ENCODE results near the gene TNP1.

TNP1 gene

GRCh38 chr2:216845426-216845825 is 14.4 kb downstream of the TNP1 start:
- Histone ChIP-seq H3K4me3 (ENCODE audit: low read length) (no peak overlapping the region), H3K36me3 (ENCODE audit: control insufficient read depth, insufficient read depth, low read length) (no peaks in the 10 kb centered on the region), H3K9me3 (ENCODE audit: control insufficient read depth, insufficient read depth, low read length) (no peaks in the 10 kb centered on the region), H3K27ac (ENCODE audit: low read length) (no peak overlapping the region), H3K4me1 (ENCODE audit: control insufficient read depth, insufficient read depth, low read length) (0 out of 2 replicates have a peak, but pooled peaks cover 1% of the 10 kb centered on the region), H3K27me3 (ENCODE audit: control insufficient read depth, insufficient read depth, low read length) (no peaks in the 10 kb centered on the region)
- DNase-seq (ENCODE audit: low read depth, low spot score): no peak
- no CpG with 5 or more reads among the region's 2 CpGs for WGBS (ENCODE audit: insufficient coverage, insufficient read length)

- WGBS (ENCODE audit: insufficient coverage, insufficient read length): no CpG with 5 or more reads among the region's 10 CpGs
- no peaks in the 10 kb centered on the region for H3K4me1 ChIP-seq (ENCODE audit: control insufficient read depth, insufficient read depth, low read length)
- H3K9me3 ChIP-seq (ENCODE audit: control insufficient read depth, insufficient read depth, low read length): no peaks in the 10 kb centered on the region
- H3K4me3 ChIP-seq (ENCODE audit: low read length): no peak overlapping the region
- no peaks in the 10 kb centered on the region for H3K27me3 ChIP-seq (ENCODE audit: control insufficient read depth, insufficient read depth, low read length)
- DNase-seq (ENCODE audit: low read depth, low spot score): no peak
- no peaks in the 10 kb centered on the region for H3K36me3 ChIP-seq (ENCODE audit: control insufficient read depth, insufficient read depth, low read length)
- no peak overlapping the region for H3K27ac ChIP-seq (ENCODE audit: low read length)
Observed at GRCh38 chr2:216842636-216843035, 17.2 kb downstream of the TNP1 start.

GRCh38 chr2:216839688-216840087 is 20.2 kb downstream of the TNP1 start:
- no peaks in the 10 kb centered on the region for H3K9me3 ChIP-seq (ENCODE audit: control insufficient read depth, insufficient read depth, low read length)
- WGBS (ENCODE audit: insufficient coverage, insufficient read length): no CpG with 5 or more reads among the region's 3 CpGs
- H3K4me1 ChIP-seq (ENCODE audit: control insufficient read depth, insufficient read depth, low read length): no peaks in the 10 kb centered on the region
- no peak for DNase-seq (ENCODE audit: low read depth, low spot score)
- no peak overlapping the region for H3K4me3 ChIP-seq (ENCODE audit: low read length)
- H3K27ac ChIP-seq (ENCODE audit: low read length): no peak overlapping the region
- H3K27me3 ChIP-seq (ENCODE audit: control insufficient read depth, insufficient read depth, low read length): no peaks in the 10 kb centered on the region
- H3K36me3 ChIP-seq (ENCODE audit: control insufficient read depth, insufficient read depth, low read length): no peaks in the 10 kb centered on the region

GRCh38 chr2:216838151-216838550 is 21.7 kb downstream of the TNP1 start:
- no CpG with 5 or more reads among the region's 5 CpGs for WGBS (ENCODE audit: insufficient coverage, insufficient read length)
- DNase-seq (ENCODE audit: low read depth, low spot score): no peak
- H3K27me3 ChIP-seq (ENCODE audit: control insufficient read depth, insufficient read depth, low read length): no peaks in the 10 kb centered on the region
- H3K9me3 ChIP-seq (ENCODE audit: control insufficient read depth, insufficient read depth, low read length): no peaks in the 10 kb centered on the region
- H3K4me3 ChIP-seq (ENCODE audit: low read length): no peak overlapping the region
- no peaks in the 10 kb centered on the region for H3K4me1 ChIP-seq (ENCODE audit: control insufficient read depth, insufficient read depth, low read length)
- no peaks in the 10 kb centered on the region for H3K36me3 ChIP-seq (ENCODE audit: control insufficient read depth, insufficient read depth, low read length)
- H3K27ac ChIP-seq (ENCODE audit: low read length): no peak overlapping the region

- Histone ChIP-seq H3K4me1 (ENCODE audit: control insufficient read depth, insufficient read depth, low read length) (no peaks in the 10 kb centered on the region), H3K36me3 (ENCODE audit: control insufficient read depth, insufficient read depth, low read length) (no peaks in the 10 kb centered on the region), H3K4me3 (ENCODE audit: low read length) (no peak overlapping the region), H3K27me3 (ENCODE audit: control insufficient read depth, insufficient read depth, low read length) (no peaks in the 10 kb centered on the region), H3K27ac (ENCODE audit: low read length) (no peak overlapping the region), H3K9me3 (ENCODE audit: control insufficient read depth, insufficient read depth, low read length) (no peaks in the 10 kb centered on the region)
- no peak for DNase-seq (ENCODE audit: low read depth, low spot score)
- WGBS (ENCODE audit: insufficient coverage, insufficient read length): no CpG with 5 or more reads among the region's 6 CpGs
Observed at GRCh38 chr2:216837740-216838139, 22.1 kb downstream of the TNP1 start.

- no peaks in the 10 kb centered on the region for H3K4me1 ChIP-seq (ENCODE audit: control insufficient read depth, insufficient read depth, low read length)
- no peaks in the 10 kb centered on the region for H3K9me3 ChIP-seq (ENCODE audit: control insufficient read depth, insufficient read depth, low read length)
- no peak overlapping the region for H3K4me3 ChIP-seq (ENCODE audit: low read length)
- no peaks in the 10 kb centered on the region for H3K27me3 ChIP-seq (ENCODE audit: control insufficient read depth, insufficient read depth, low read length)
- no peak overlapping the region for H3K27ac ChIP-seq (ENCODE audit: low read length)
- H3K36me3 ChIP-seq (ENCODE audit: control insufficient read depth, insufficient read depth, low read length): no peaks in the 10 kb centered on the region
- WGBS (ENCODE audit: insufficient coverage, insufficient read length): no CpG with 5 or more reads among the region's 4 CpGs
- DNase-seq (ENCODE audit: low read depth, low spot score): no peak
Observed at GRCh38 chr2:216833061-216833460, 26.8 kb downstream of the TNP1 start.

- whole genome bisulfite sequencing (ENCODE audit: insufficient coverage, insufficient read length): no CpG with 5 or more reads among the region's 1 CpG
- Histone ChIP-seq H3K36me3 (ENCODE audit: control insufficient read depth, insufficient read depth, low read length) (no peaks in the 10 kb centered on the region), H3K4me3 (ENCODE audit: low read length) (no peak overlapping the region), H3K27ac (ENCODE audit: low read length) (no peak overlapping the region), H3K27me3 (ENCODE audit: control insufficient read depth, insufficient read depth, low read length) (no peaks in the 10 kb centered on the region), H3K4me1 (ENCODE audit: control insufficient read depth, insufficient read depth, low read length) (no peaks in the 10 kb centered on the region), H3K9me3 (ENCODE audit: control insufficient read depth, insufficient read depth, low read length) (no peaks in the 10 kb centered on the region)
- DNase-seq (ENCODE audit: low read depth, low spot score): no peak
Observed at GRCh38 chr2:216830346-216830745, 29.5 kb downstream of the TNP1 start.

GRCh38 chr2:216829533-216829932 is 30.3 kb downstream of the TNP1 start:
- Histone ChIP-seq H3K4me3 (ENCODE audit: low read length) (no peak overlapping the region), H3K36me3 (ENCODE audit: control insufficient read depth, insufficient read depth, low read length) (no peaks in the 10 kb centered on the region), H3K27ac (ENCODE audit: low read length) (no peak overlapping the region), H3K4me1 (ENCODE audit: control insufficient read depth, insufficient read depth, low read length) (no peaks in the 10 kb centered on the region), H3K27me3 (ENCODE audit: control insufficient read depth, insufficient read depth, low read length) (no peaks in the 10 kb centered on the region), H3K9me3 (ENCODE audit: control insufficient read depth, insufficient read depth, low read length) (no peaks in the 10 kb centered on the region)
- WGBS (ENCODE audit: insufficient coverage, insufficient read length): no CpG with 5 or more reads among the region's 4 CpGs
- no peak for DNase-seq (ENCODE audit: low read depth, low spot score)

GRCh38 chr2:216827073-216827720 is 32.7 kb downstream of the TNP1 start:
- H3K9me3 ChIP-seq (ENCODE audit: control insufficient read depth, insufficient read depth, low read length): no peaks in the 10 kb centered on the region
- no peaks in the 10 kb centered on the region for H3K4me1 ChIP-seq (ENCODE audit: control insufficient read depth, insufficient read depth, low read length)
- H3K27ac ChIP-seq (ENCODE audit: low read length): no peak overlapping the region
- no peaks in the 10 kb centered on the region for H3K27me3 ChIP-seq (ENCODE audit: control insufficient read depth, insufficient read depth, low read length)
- H3K36me3 ChIP-seq (ENCODE audit: control insufficient read depth, insufficient read depth, low read length): no peaks in the 10 kb centered on the region
- no peak overlapping the region for H3K4me3 ChIP-seq (ENCODE audit: low read length)
- WGBS (ENCODE audit: insufficient coverage, insufficient read length): no CpG with 5 or more reads among the region's 6 CpGs
- no peak for DNase-seq (ENCODE audit: low read depth, low spot score)

GRCh38 chr2:216822470-216822869 is 37.4 kb downstream of the TNP1 start:
- Histone ChIP-seq H3K27me3 (ENCODE audit: control insufficient read depth, insufficient read depth, low read length) (no peaks in the 10 kb centered on the region), H3K27ac (ENCODE audit: low read length) (no peak overlapping the region), H3K4me3 (ENCODE audit: low read length) (no peak overlapping the region), H3K4me1 (ENCODE audit: control insufficient read depth, insufficient read depth, low read length) (no peaks in the 10 kb centered on the region), H3K36me3 (ENCODE audit: control insufficient read depth, insufficient read depth, low read length) (no peaks in the 10 kb centered on the region), H3K9me3 (ENCODE audit: control insufficient read depth, insufficient read depth, low read length) (no peaks in the 10 kb centered on the region)
- no CpG with 5 or more reads among the region's 1 CpG for WGBS (ENCODE audit: insufficient coverage, insufficient read length)
- no peak for DNase-seq (ENCODE audit: low read depth, low spot score)

GRCh38 chr2:216820709-216821108 is 39.2 kb downstream of the TNP1 start:
- no peak for DNase-seq (ENCODE audit: low read depth, low spot score)
- WGBS (ENCODE audit: insufficient coverage, insufficient read length): no CpG with 5 or more reads among the region's 3 CpGs
- H3K9me3 ChIP-seq (ENCODE audit: control insufficient read depth, insufficient read depth, low read length): no peaks in the 10 kb centered on the region
- H3K36me3 ChIP-seq (ENCODE audit: control insufficient read depth, insufficient read depth, low read length): no peaks in the 10 kb centered on the region
- H3K4me3 ChIP-seq (ENCODE audit: low read length): no peak overlapping the region
- no peaks in the 10 kb centered on the region for H3K27me3 ChIP-seq (ENCODE audit: control insufficient read depth, insufficient read depth, low read length)
- H3K27ac ChIP-seq (ENCODE audit: low read length): no peak overlapping the region
- H3K4me1 ChIP-seq (ENCODE audit: control insufficient read depth, insufficient read depth, low read length): no peaks in the 10 kb centered on the region
